HCT116 (cell line): ENCODE measurements around the gene INAFM1. TPM values are rescaled to one million over a fixed set of nuclear protein-coding genes. Genes with fewer than 3 reads are reported as not detected.

Experiments
- ATAC-seq: fragments of 200-7000 bp; cut with Tn5 transposase; 2 replicates; pipeline ENCODE4 v1.9.1; 2020; ENCODE audit warnings: mild to moderate bottlenecking, moderate library complexity
- BruUV-seq: library from RNA; stranded (reverse); fragments of 400-500 nt; replicated peaks from 2 replicates; lab custom pipeline; 2021; lab: Mats Ljungman, UMichigan
- CTCF ChIA-PET: fragments of 300-600 bp; sonication (Branson Sonifier 250); formaldehyde crosslinking; loops from one replicate; lab custom pipeline; 2021; ENCODE audit warnings: antibody characterized with exemption; lab: Charles Lee
- POLR2A ChIA-PET: fragments of 300-600, 350-600 bp; sonication (Branson Sonifier 250); formaldehyde crosslinking; loops from one replicate; lab custom pipeline; 2021; ENCODE audit warnings: antibody characterized with exemption; lab: Charles Lee
- RAD21 ChIA-PET, 2 experiments: fragments of 300-600 bp; sonication (Branson Sonifier 250); formaldehyde crosslinking; loops; one replicate each; lab custom pipeline; 2023; ENCODE audit warnings: low total read pairs in 2 of 2; ENCODE audit not compliant: uncharacterized antibody in 2 of 2, unreplicated experiment in 2 of 2, low non-redundant PET in 1 of 2; lab: Charles Lee
- DNase-seq: peaks from one replicate; pipeline ENCODE4 v3.0.0-alpha.2; 2010; ENCODE audit warnings: low read depth, low spot score
- H2AFZ ChIP-seq: fragments of 200-600 bp; shearing (Covaris generic), sonication (generic); 2 replicates; pipeline ENCODE4 v1.6.1; 2017; ENCODE audit warnings: low read depth, mixed run types, mixed read lengths, antibody characterized with exemption, low read length; ENCODE audit not compliant: poor library complexity, severe bottlenecking
- H3K27ac ChIP-seq: 2 replicates; pipeline ENCODE4 v1.5.1; 2012; ENCODE audit warnings: low read depth, low read length
- H3K27me3 ChIP-seq: fragments of 200-600 bp; sonication (generic); 2 replicates; pipeline ENCODE4 v1.6.1; 2016; ENCODE audit warnings: mixed run types, low read length, mixed read lengths; ENCODE audit not compliant: insufficient read depth
- H3K36me3 ChIP-seq, 2 experiments: fragments of 200-500 bp in 1 of 2; fragments of 200-600 bp in 1 of 2; sonication (Bioruptor generic) in 1 of 2; sonication (generic) in 1 of 2; 2 replicates each; pipeline versions ENCODE4 v1.5.1 to v1.6.1; 2014 to 2016; ENCODE audit warnings: low read length in 2 of 2, inconsistent platforms in 1 of 2, mixed read lengths in 1 of 2, mixed run types in 1 of 2; ENCODE audit not compliant: insufficient read depth in 2 of 2, control insufficient read depth in 1 of 2
- H3K4me1 ChIP-seq, 2 experiments: fragments of 200-600 bp in 1 of 2; sonication (generic) in 1 of 2; 2 replicates each; pipeline versions ENCODE4 v1.5.1 to v1.6.1; 2012 to 2017; ENCODE audit warnings: low read length in 2 of 2, inconsistent platforms in 1 of 2, mild to moderate bottlenecking in 1 of 2, mixed read lengths in 1 of 2, mixed run types in 1 of 2, moderate library complexity in 1 of 2; ENCODE audit not compliant: insufficient read depth in 2 of 2, control insufficient read depth in 1 of 2
- H3K4me2 ChIP-seq: fragments of 200-600 bp; sonication (generic); 2 replicates; pipeline ENCODE4 v1.6.1; 2017; ENCODE audit warnings: mixed run types, low read length, mixed read lengths
- H3K4me3 ChIP-seq, 2 experiments: fragments of 200-600 bp in 1 of 2; sonication (generic) in 1 of 2; replicated peaks in 1 of 2; 2 replicates each; pipeline ENCODE4 v1.5.1; 2011 to 2016; ENCODE audit warnings: low read length in 2 of 2, control low read depth in 1 of 2, low read depth in 1 of 2, mild to moderate bottlenecking in 1 of 2, mixed read lengths in 1 of 2, mixed run types in 1 of 2
- H3K79me2 ChIP-seq: fragments of 200-600 bp; sonication (generic); 2 replicates; pipeline ENCODE4 v1.6.1; 2017; ENCODE audit warnings: mild to moderate bottlenecking, mixed run types, low read length, moderate library complexity, mixed read lengths; ENCODE audit not compliant: insufficient read depth
- H3K9ac ChIP-seq: fragments of 200-600 bp; sonication (generic); 2 replicates; pipeline ENCODE4 v1.6.1; 2016; ENCODE audit warnings: low read length, mixed read lengths
- H3K9me2 ChIP-seq: fragments of 200-600 bp; sonication (generic), shearing (Covaris generic); 2 replicates; pipeline ENCODE4 v1.6.1; 2017; ENCODE audit warnings: mixed run types, mild to moderate bottlenecking, moderate library complexity; ENCODE audit not compliant: insufficient read depth
- H3K9me3 ChIP-seq, 2 experiments: fragments of 200-500 bp in 1 of 2; fragments of 200-600 bp in 1 of 2; sonication (Bioruptor generic) in 1 of 2; sonication (generic) in 1 of 2; 2 replicates each; pipeline ENCODE4 v1.6.1; 2014 to 2017; ENCODE audit warnings: low read length in 2 of 2, mixed read lengths in 2 of 2, inconsistent platforms in 1 of 2, low read depth in 1 of 2, mild to moderate bottlenecking in 1 of 2, mixed run types in 1 of 2, moderate library complexity in 1 of 2; ENCODE audit not compliant: control insufficient read depth in 1 of 2, insufficient read depth in 1 of 2
- H4K20me1 ChIP-seq: fragments of 200-600 bp; sonication (generic), shearing (Covaris generic); 2 replicates; pipeline ENCODE4 v1.6.1; 2017; ENCODE audit warnings: mixed run types, mild to moderate bottlenecking, moderate library complexity; ENCODE audit not compliant: insufficient read depth
- CBX3 ChIP-seq: IDR thresholded peaks from 2 replicates; pipeline ENCODE4 v1.6.1; 2012; ENCODE audit warnings: low read depth
- EGR1 ChIP-seq: IDR thresholded peaks from 2 replicates; pipeline ENCODE4 v1.6.1; 2012; ENCODE audit warnings: low read depth
- ELF1 ChIP-seq: IDR thresholded peaks from 2 replicates; pipeline ENCODE4 v1.6.1; 2012; ENCODE audit warnings: low read depth, borderline replicate concordance
- EZH2 ChIP-seq: fragments of 200-600 bp; sonication (generic); IDR thresholded peaks from 2 replicates; pipeline ENCODE4 v1.6.1; 2017; ENCODE audit warnings: antibody characterized with exemption, mixed run types
- EZH2phosphoT487 ChIP-seq: fragments of 200-600 bp; IDR thresholded peaks from 2 replicates; pipeline ENCODE4 v1.6.1; 2018; ENCODE audit warnings: antibody characterized with exemption, borderline replicate concordance
- POLR2A ChIP-seq: IDR thresholded peaks from 2 replicates; pipeline ENCODE4 v1.7.0; 2011; ENCODE audit warnings: borderline replicate concordance; ENCODE audit not compliant: insufficient read depth, insufficient read length; ENCODE audit errors: extremely low read depth
- POLR2AphosphoS5 ChIP-seq: IDR thresholded peaks from 2 replicates; pipeline ENCODE4 v1.6.1; 2011; ENCODE audit warnings: mild to moderate bottlenecking, low read depth, low read length, moderate library complexity
- SIN3A ChIP-seq: IDR thresholded peaks from 2 replicates; pipeline ENCODE4 v1.6.1; 2012; ENCODE audit warnings: low read depth
- SRF ChIP-seq: IDR thresholded peaks from 2 replicates; pipeline ENCODE4 v1.6.1; 2012; ENCODE audit warnings: low read depth
- YY1 ChIP-seq: IDR thresholded peaks from 2 replicates; pipeline ENCODE4 v1.6.1; 2011; ENCODE audit warnings: low read length, low read depth, moderate library complexity, mild to moderate bottlenecking; ENCODE audit not compliant: insufficient replicate concordance; ENCODE audit errors: extremely low read depth
- ZNF274 ChIP-seq: fragments of 200-500 bp; sonication (Bioruptor generic); IDR thresholded peaks from 2 replicates; pipeline ENCODE4 v1.6.1; 2014; ENCODE audit warnings: mild to moderate bottlenecking, low read depth, low read length, inconsistent platforms
- intact Hi-C: fragments of 100-400 bp; cut with micrococcal nuclease; formaldehyde crosslinking; loops from 2 replicates; pipeline ENCODE4 v1.10.0; 2022
- total RNA-seq: library from RNA; stranded (reverse); gene quantifications from one replicate; pipeline ENCODE4 v1.2.1, GENCODE V29; 2021; ENCODE audit not compliant: unreplicated experiment
- TF ChIP-seq, protein P1 (sequence below): IDR thresholded peaks from 2 replicates; pipeline ENCODE4 v1.6.1; 2011; ENCODE audit warnings: mild to moderate bottlenecking, low read length, moderate library complexity; ENCODE audit not compliant: insufficient replicate concordance; ENCODE audit errors: extremely low read depth
- TF ChIP-seq, protein P2 (sequence below): IDR thresholded peaks from 2 replicates; pipeline ENCODE4 v1.6.1; 2012

Gene INAFM1
- total RNA-seq, 1 experiment from 2014 or later, result 22.9 TPM

GRCh38 chr19:47309038-47309437 is 34.4 kb downstream of the INAFM1 start:
- H3K9me3 ChIP-seq, result no peaks in the 10 kb centered on the region
- ChIA-PET CTCF (interaction anchor here (1.2 to 1.5 kb wide), 2 partner anchors 40 to 404 kb away, joined by 3 read pairs; partner anchors contain the start of gene DHX34), RAD21 (no interaction called here), POLR2A (no interaction called here)
- no peaks in the 10 kb centered on the region for H3K27me3 ChIP-seq
- intact Hi-C loops, result no loop called here
- ATAC-seq (no peak), DNase-seq (no peak)
- no peak overlapping the region for H3K4me3 ChIP-seq
- no peaks in the 10 kb centered on the region for H4K20me1 ChIP-seq
- BruUV-seq, result no TSS peak
- H3K27ac ChIP-seq, result no peak overlapping the region
- H3K9ac ChIP-seq, result no peak overlapping the region
- H3K79me2 ChIP-seq, result no peaks in the 10 kb centered on the region
- H3K4me2 ChIP-seq, result no peak overlapping the region
- H3K36me3 ChIP-seq, result no peaks in the 10 kb centered on the region
- H3K4me1 ChIP-seq, result peaks cover 16 to 40% of the 10 kb centered on the region in 2 experiments
- H3K9me2 ChIP-seq, result no peaks in the 10 kb centered on the region
- H2AFZ ChIP-seq, result no peak overlapping the region
- TF ChIP-seq ZNF274, result no peak
- no peak for TF ChIP-seq ELF1
- no peak for TF ChIP-seq CBX3
- TF ChIP-seq POLR2AphosphoS5, result no peak
- no peak for TF ChIP-seq EZH2
- TF ChIP-seq EZH2phosphoT487, result no peak
- no peak for TF ChIP-seq YY1
- TF ChIP-seq, protein P1, sequence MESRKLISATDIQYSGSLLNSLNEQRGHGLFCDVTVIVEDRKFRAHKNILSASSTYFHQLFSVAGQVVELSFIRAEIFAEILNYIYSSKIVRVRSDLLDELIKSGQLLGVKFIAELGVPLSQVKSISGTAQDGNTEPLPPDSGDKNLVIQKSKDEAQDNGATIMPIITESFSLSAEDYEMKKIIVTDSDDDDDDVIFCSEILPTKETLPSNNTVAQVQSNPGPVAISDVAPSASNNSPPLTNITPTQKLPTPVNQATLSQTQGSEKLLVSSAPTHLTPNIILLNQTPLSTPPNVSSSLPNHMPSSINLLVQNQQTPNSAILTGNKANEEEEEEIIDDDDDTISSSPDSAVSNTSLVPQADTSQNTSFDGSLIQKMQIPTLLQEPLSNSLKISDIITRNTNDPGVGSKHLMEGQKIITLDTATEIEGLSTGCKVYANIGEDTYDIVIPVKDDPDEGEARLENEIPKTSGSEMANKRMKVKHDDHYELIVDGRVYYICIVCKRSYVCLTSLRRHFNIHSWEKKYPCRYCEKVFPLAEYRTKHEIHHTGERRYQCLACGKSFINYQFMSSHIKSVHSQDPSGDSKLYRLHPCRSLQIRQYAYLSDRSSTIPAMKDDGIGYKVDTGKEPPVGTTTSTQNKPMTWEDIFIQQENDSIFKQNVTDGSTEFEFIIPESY, result no peak
- no peak for TF ChIP-seq SRF

DNA sequence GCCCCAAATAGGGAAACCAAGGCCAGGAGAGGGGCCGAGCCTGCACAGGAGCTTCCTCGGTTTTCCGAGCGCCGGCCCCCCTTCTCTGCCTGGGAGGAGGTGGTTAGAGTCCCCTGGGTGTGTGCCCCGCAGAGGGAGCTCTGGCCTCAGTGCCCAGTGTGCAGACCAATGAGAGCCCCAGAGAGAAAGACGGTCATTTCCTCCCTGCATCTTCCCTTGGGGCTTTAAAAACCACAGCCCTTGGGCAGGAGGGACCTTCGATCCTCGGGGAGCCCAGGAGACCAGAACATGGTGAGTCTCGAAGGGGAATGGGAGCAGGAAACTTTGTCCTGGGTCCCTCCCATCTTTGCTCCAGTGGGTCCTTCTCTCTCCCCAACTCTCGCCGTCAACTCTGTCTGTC is 34.9 kb downstream of the INAFM1 start, which contains the start of gene C5AR1:
Gene C5AR1, plus strand, starts transcription at position 254 of the 400 bp plus-strand sequence. Its CDS starts 35 bp downstream, at position 289.
- H4K20me1 ChIP-seq, result no peaks in the 10 kb centered on the region
- no peak within 1 kb of the TSS for H3K9ac ChIP-seq
- H3K36me3 ChIP-seq, result no peaks in the 10 kb centered on the region
- H3K27me3 ChIP-seq, result no peaks in the 10 kb centered on the region
- ATAC-seq (no peak), DNase-seq (no peak)
- H3K27ac ChIP-seq, result no peak within 1 kb of the TSS
- ChIA-PET RAD21 (no interaction called here), CTCF (interaction anchor here (1.2 kb wide), 1 partner anchor 403 kb away, joined by 3 read pairs; no protein-coding TSS in a partner anchor), POLR2A (no interaction called here)
- no TSS peak for BruUV-seq
- peaks cover 16 to 40% of the 10 kb centered on the region in 2 experiments for H3K4me1 ChIP-seq
- no peak within 1 kb of the TSS for H3K4me3 ChIP-seq
- no peaks in the 10 kb centered on the region for H3K9me3 ChIP-seq
- no peak for TF ChIP-seq POLR2A
- TF ChIP-seq EGR1, result no peak
- TF ChIP-seq, protein P2, sequence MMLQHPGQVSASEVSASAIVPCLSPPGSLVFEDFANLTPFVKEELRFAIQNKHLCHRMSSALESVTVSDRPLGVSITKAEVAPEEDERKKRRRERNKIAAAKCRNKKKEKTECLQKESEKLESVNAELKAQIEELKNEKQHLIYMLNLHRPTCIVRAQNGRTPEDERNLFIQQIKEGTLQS, result no peak
- no peak for TF ChIP-seq SIN3A
- intact Hi-C loops, result no loop called here
- no peak within 1 kb of the TSS for H2AFZ ChIP-seq
- H3K79me2 ChIP-seq, result no peaks in the 10 kb centered on the region
- no peaks in the 10 kb centered on the region for H3K9me2 ChIP-seq
- H3K4me2 ChIP-seq, result no peak within 1 kb of the TSS
